K562 (cell line): ENCODE measurements around the gene PSMD9. TPM values are rescaled to one million over a fixed set of nuclear protein-coding genes. Genes with fewer than 3 reads are reported as not detected.

Experiments
- ATAC-seq: fragments of 200-7000 bp; cut with Tn5 transposase; 3 replicates; pipeline ENCODE4 v1.9.1; 2020; ENCODE audit warnings: moderate library complexity
- BruUV-seq: library from RNA; stranded (reverse); fragments of 400-500 nt; replicated peaks from 2 replicates; lab custom pipeline; 2021; lab: Mats Ljungman, UMichigan
- CTCF ChIA-PET: fragments of 300-600 bp; formaldehyde crosslinking; extraction: SDS; loops from one replicate; lab custom pipeline; 2021; ENCODE audit warnings: low intra/inter-chr PET ratio; lab: Yijun Ruan, JAX
- POLR2A ChIA-PET: fragments of 300-600, 350-650 bp; sonication (Branson Sonifier 250); formaldehyde crosslinking; extraction: SDS; loops from one replicate; lab custom pipeline; 2021; ENCODE audit warnings: antibody characterized with exemption, inconsistent platforms; lab: Yijun Ruan, JAX
- DNase-seq, 4 experiments: peaks; one replicate each; pipeline versions ENCODE4 v3.0.0 to v3.0.0-alpha.2; 2011 to 2018; ENCODE audit warnings: low spot score in 3 of 4, mixed read lengths in 3 of 4; ENCODE audit errors: extremely low read depth in 1 of 4
- FAIRE-seq: peaks from 2 replicates; lab custom pipeline; 2011; peaks lifted over from hg19 to GRCh38; lab: Jason Lieb, UNC
- H2AFZ ChIP-seq: 2 replicates; pipeline ENCODE4 v1.6.0; 2011; ENCODE audit warnings: low read depth, low read length, control low read depth, inconsistent platforms
- H3K27ac ChIP-seq: fragments of 200-600 bp; 3 replicates; pipeline ENCODE4 v1.8.0; 2011; ENCODE audit warnings: low read depth, mild to moderate bottlenecking, control low read depth, inconsistent platforms, low read length, moderate library complexity, mixed read lengths; ENCODE audit errors: extremely low read depth
- H3K27me3 ChIP-seq, 2 experiments: fragments of 300-600 bp in 1 of 2; 2 replicates in 1 of 2; 3 replicates in 1 of 2; pipeline versions ENCODE4 v1.6.0 to v1.8.0; 2011; ENCODE audit warnings: inconsistent platforms in 2 of 2, low read length in 2 of 2, mild to moderate bottlenecking in 1 of 2, mixed read lengths in 1 of 2, moderate library complexity in 1 of 2; ENCODE audit not compliant: control insufficient read depth in 2 of 2, insufficient read depth in 2 of 2
- H3K36me3 ChIP-seq: fragments of 300-600 bp; 3 replicates; pipeline ENCODE4 v1.8.0; 2011; ENCODE audit warnings: mild to moderate bottlenecking, low read length, inconsistent platforms; ENCODE audit not compliant: control insufficient read depth, insufficient read depth
- H3K4me1 ChIP-seq, 2 experiments: fragments of 200-600 bp in 1 of 2; replicated peaks in 1 of 2; 2 replicates in 1 of 2; 3 replicates in 1 of 2; pipeline versions ENCODE4 v1.5.1 to v1.8.0; 2011; ENCODE audit warnings: inconsistent platforms in 2 of 2, low read length in 2 of 2, mild to moderate bottlenecking in 1 of 2, mixed read lengths in 1 of 2, moderate library complexity in 1 of 2; ENCODE audit not compliant: control insufficient read depth in 2 of 2, insufficient read depth in 2 of 2
- H3K4me2 ChIP-seq: 2 replicates; pipeline ENCODE4 v1.6.1; 2011; ENCODE audit warnings: low read length, control low read depth, inconsistent platforms, mixed read lengths; ENCODE audit not compliant: insufficient read depth
- H3K4me3 ChIP-seq: fragments of 200-600 bp; sonication (generic), shearing (Covaris generic); 2 replicates; pipeline ENCODE4 v1.5.1; 2016; ENCODE audit warnings: control low read depth, inconsistent platforms
- H3K79me2 ChIP-seq: fragments of 200-600 bp; 3 replicates; pipeline ENCODE4 v1.8.0; 2011; ENCODE audit warnings: low read length, inconsistent platforms; ENCODE audit not compliant: control insufficient read depth, insufficient read depth
- H3K9ac ChIP-seq, 2 experiments: 2 replicates each; pipeline versions ENCODE4 v1.6.0 to v1.6.1; 2011; ENCODE audit warnings: low read depth in 2 of 2, low read length in 2 of 2, control low read depth in 1 of 2, inconsistent platforms in 1 of 2, mild to moderate bottlenecking in 1 of 2, mixed read lengths in 1 of 2; ENCODE audit not compliant: insufficient read depth in 1 of 2
- H3K9me1 ChIP-seq: one replicate; pipeline ENCODE4 v1.6.0; 2011; ENCODE audit warnings: inconsistent platforms, mild to moderate bottlenecking, low read length, moderate library complexity; ENCODE audit not compliant: control insufficient read depth, insufficient read depth
- H3K9me3 ChIP-seq: replicated peaks from 2 replicates; pipeline ENCODE4 v1.5.1; 2011; ENCODE audit warnings: low read depth, low read length, inconsistent platforms; ENCODE audit not compliant: control insufficient read depth, insufficient read depth
- H4K20me1 ChIP-seq: replicated peaks from 2 replicates; pipeline ENCODE4 v1.6.1; 2011; ENCODE audit warnings: low read length, inconsistent platforms, mixed read lengths; ENCODE audit not compliant: control insufficient read depth, insufficient read depth
- E2F5 ChIP-seq: sonication (generic); formaldehyde crosslinking; IDR thresholded peaks from 2 replicates; pipeline ENCODE4 v1.8.0; 2022; ENCODE audit warnings: mild to moderate bottlenecking, missing genetic modification reagents
- FOXK2 ChIP-seq, 2 experiments: fragments of 450-650 bp; IDR thresholded peaks in 1 of 2; conservative IDR thresholded peaks in 1 of 2; 2 replicates each; pipeline ENCODE4 v1.6.1; 2016; ENCODE audit warnings: low read depth in 2 of 2, mild to moderate bottlenecking in 1 of 2
- PHF20 ChIP-seq: fragments of 450-650 bp; IDR thresholded peaks from 2 replicates; pipeline ENCODE4 v1.6.1; 2018; ENCODE audit not compliant: partially characterized antibody
- PREB ChIP-seq: sonication (generic); formaldehyde crosslinking; IDR thresholded peaks from 2 replicates; pipeline ENCODE4 v1.8.1; 2023; ENCODE audit warnings: mild to moderate bottlenecking, missing genetic modification reagents
- SRSF1 ChIP-seq: fragments of 200-400 bp; formaldehyde crosslinking; IDR thresholded peaks from 2 replicates; pipeline ENCODE4 v1.6.1; 2017; ENCODE audit warnings: mild to moderate bottlenecking, low read depth, low read length, moderate library complexity
- ZBTB2 ChIP-seq: fragments of 450-650 bp; IDR thresholded peaks from 2 replicates; pipeline ENCODE4 v1.6.1; 2016; ENCODE audit warnings: antibody characterized with exemption
- WGBS: fragments of 100-300 bp; shearing (Covaris generic); methylation state at CpG from one replicate; pipeline ENCODE4 v1.1.6; 2016; ENCODE audit warnings: low coverage, mixed read lengths; ENCODE audit not compliant: insufficient coverage; ENCODE audit errors: missing lambda C conversion rate; 5-methylcytosine and 5-hydroxymethylcytosine counted together
- in situ Hi-C: fragments of 300-500 bp; cut with MboI; formaldehyde crosslinking; loops from 4 replicates; pipeline ENCODE4 v1.15.0; 2018; ENCODE audit warnings: inconsistent platforms, mixed read lengths
- intact Hi-C: fragments of 100-400 bp; cut with micrococcal nuclease; formaldehyde crosslinking; loops from 2 replicates; pipeline ENCODE4 v1.14.2; 2022
- polyA plus RNA-seq, 8 experiments: library from polyadenylated mRNA; depleted of rRNA in 4 of 8; stranded (reverse) in 5 of 8; unstranded in 3 of 8; fragments of >200 nt; fragmentation: Nextera tagmentation in 2 of 8; fragmentation: Illumina TruSeq in 1 of 8; extraction: Ambion mirVana in 2 of 8; extraction: Trizol in 1 of 8; gene quantifications; 2 replicates each; pipeline versions ENCODE4 v1.2.1 to v1.2.3, GENCODE V29; 2011 to 2014; ENCODE audit warnings: inconsistent platforms in 1 of 8, missing spikeins in 1 of 8
- total RNA-seq, 7 experiments: library from RNA; depleted of rRNA in 6 of 7; stranded (reverse); fragments of >200 nt in 6 of 7; fragmentation: Illumina TruSeq in 2 of 7; extraction: Trizol in 2 of 7; gene quantifications; 2 replicates each; pipeline versions ENCODE4 v1.2.1 to v1.2.3, GENCODE V29; 2011 to 2021; ENCODE audit warnings: low replicate concordance in 1 of 7
- TF ChIP-seq, protein P1 (sequence below): IDR thresholded peaks from 3 replicates; pipeline ENCODE4 v1.6.1; 2011; ENCODE audit warnings: borderline replicate concordance, mild to moderate bottlenecking; ENCODE audit not compliant: insufficient read length, insufficient read depth
- TF ChIP-seq, protein P2 (sequence below): fragments of 250-450 bp; sonication (Bioruptor Pico); IDR thresholded peaks from 2 replicates; pipeline ENCODE4 v1.4.0; 2020

Gene PSMD9
- total and polyA plus RNA-seq, 9 of the 15 experiments (the other 6 are each of a cell fraction or from before 2014, with no cell fraction given): 12.2 to 143 (median 61.3) TPM

DNA sequence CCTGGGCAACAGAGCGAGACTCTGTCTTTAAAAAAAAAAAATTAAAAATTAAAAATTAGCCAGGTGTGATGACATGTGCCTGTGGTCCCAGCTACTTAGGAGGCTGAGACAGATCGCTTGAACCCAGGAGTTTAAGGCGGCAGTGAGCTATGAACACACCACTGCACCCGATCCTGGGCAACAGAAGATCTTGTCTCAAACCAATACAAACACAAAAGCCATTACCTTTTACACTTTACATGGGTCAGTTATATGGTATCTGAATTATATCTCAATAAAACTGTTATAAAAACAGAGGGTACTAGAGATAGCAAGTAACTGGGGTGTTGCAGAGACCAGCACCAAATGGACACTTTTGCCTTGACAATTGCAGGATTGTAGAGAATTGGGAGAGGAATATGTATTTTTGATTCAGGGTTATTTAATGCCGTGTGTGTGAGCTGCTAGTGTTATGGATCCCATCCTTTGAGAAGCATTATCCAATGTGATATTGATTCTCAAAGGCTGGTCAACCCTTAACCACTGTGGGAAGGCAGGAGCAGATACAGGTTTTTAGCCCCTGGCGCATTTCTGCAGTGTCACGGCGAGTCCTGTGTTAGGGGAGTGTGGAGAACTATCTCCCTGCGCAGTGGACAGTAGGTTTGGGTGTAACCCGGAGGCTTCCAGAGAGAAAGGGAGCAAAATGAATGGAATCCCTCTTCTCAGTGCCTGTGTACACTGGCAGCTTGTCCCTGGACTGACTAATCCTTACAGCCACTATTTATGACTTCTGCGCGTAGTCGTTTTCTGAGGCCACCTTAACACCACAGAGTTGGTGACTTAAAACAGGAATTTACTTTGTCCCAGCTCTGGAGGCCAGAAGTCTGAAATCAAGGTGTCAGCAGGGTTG is 4.3 kb downstream of the PSMD9 start:
- Histone ChIP-seq H3K36me3 (peaks cover 49% of the 10 kb centered on the region), H3K27me3 (no peaks in the 10 kb centered on the region), H3K9me3 (no peaks in the 10 kb centered on the region), H3K4me1 (peaks cover 29 to 34% of the 10 kb centered on the region in 2 experiments), H3K9me1 (no peaks in the 10 kb centered on the region), H3K4me3 (peak overlapping the region; percentile 0; the same call in 1 of the 2 replicates), H3K9ac (peak overlapping the region; percentile 55 to 71), H3K79me2 (peaks cover 63% of the 10 kb centered on the region), H4K20me1 (no peaks in the 10 kb centered on the region), H3K27ac (peak overlapping the region; percentile 73), H2AFZ (peak overlapping the region; percentile 41; the same call in 1 of the 2 replicates), H3K4me2 (peak overlapping the region; percentile 74)
- ChIA-PET POLR2A (interaction anchor here (0.7 to 2.0 kb wide), 11 partner anchors 9 to 724 kb away, joined by 3 to 11 read pairs (median 4); partner anchors contain the start of gene CFAP251), CTCF (interaction anchor here (1.1 kb wide), 1 partner anchor 98 kb away, joined by 4 read pairs; no protein-coding TSS in a partner anchor)
- peak in 3 of 4 experiments; percentile 28 to 90 (median 87) for DNase-seq
- intact Hi-C loops (no loop called here), in situ Hi-C loops (no loop called here)
- peak; percentile 91 for FAIRE-seq
- WGBS: 15% methylated on average over 13 of the region's 13 CpGs
- no TSS peak for BruUV-seq
- peak; percentile 82 for ATAC-seq
- TF ChIP-seq ZBTB2: no peak; the same call in 1 of the 2 replicates
- TF ChIP-seq FOXK2 (conservative IDR thresholded peaks at IDR 0.05 in 1 of 2, IDR thresholded peaks at IDR 0.05 in 1 of 2; ENCODE audit: low read depth in 2 of 2): peak; percentile 31 to 53; a peak in 2 of 4 replicates
- TF ChIP-seq, protein P1, sequence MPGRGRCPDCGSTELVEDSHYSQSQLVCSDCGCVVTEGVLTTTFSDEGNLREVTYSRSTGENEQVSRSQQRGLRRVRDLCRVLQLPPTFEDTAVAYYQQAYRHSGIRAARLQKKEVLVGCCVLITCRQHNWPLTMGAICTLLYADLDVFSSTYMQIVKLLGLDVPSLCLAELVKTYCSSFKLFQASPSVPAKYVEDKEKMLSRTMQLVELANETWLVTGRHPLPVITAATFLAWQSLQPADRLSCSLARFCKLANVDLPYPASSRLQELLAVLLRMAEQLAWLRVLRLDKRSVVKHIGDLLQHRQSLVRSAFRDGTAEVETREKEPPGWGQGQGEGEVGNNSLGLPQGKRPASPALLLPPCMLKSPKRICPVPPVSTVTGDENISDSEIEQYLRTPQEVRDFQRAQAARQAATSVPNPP: no peak
- TF ChIP-seq, protein P2, sequence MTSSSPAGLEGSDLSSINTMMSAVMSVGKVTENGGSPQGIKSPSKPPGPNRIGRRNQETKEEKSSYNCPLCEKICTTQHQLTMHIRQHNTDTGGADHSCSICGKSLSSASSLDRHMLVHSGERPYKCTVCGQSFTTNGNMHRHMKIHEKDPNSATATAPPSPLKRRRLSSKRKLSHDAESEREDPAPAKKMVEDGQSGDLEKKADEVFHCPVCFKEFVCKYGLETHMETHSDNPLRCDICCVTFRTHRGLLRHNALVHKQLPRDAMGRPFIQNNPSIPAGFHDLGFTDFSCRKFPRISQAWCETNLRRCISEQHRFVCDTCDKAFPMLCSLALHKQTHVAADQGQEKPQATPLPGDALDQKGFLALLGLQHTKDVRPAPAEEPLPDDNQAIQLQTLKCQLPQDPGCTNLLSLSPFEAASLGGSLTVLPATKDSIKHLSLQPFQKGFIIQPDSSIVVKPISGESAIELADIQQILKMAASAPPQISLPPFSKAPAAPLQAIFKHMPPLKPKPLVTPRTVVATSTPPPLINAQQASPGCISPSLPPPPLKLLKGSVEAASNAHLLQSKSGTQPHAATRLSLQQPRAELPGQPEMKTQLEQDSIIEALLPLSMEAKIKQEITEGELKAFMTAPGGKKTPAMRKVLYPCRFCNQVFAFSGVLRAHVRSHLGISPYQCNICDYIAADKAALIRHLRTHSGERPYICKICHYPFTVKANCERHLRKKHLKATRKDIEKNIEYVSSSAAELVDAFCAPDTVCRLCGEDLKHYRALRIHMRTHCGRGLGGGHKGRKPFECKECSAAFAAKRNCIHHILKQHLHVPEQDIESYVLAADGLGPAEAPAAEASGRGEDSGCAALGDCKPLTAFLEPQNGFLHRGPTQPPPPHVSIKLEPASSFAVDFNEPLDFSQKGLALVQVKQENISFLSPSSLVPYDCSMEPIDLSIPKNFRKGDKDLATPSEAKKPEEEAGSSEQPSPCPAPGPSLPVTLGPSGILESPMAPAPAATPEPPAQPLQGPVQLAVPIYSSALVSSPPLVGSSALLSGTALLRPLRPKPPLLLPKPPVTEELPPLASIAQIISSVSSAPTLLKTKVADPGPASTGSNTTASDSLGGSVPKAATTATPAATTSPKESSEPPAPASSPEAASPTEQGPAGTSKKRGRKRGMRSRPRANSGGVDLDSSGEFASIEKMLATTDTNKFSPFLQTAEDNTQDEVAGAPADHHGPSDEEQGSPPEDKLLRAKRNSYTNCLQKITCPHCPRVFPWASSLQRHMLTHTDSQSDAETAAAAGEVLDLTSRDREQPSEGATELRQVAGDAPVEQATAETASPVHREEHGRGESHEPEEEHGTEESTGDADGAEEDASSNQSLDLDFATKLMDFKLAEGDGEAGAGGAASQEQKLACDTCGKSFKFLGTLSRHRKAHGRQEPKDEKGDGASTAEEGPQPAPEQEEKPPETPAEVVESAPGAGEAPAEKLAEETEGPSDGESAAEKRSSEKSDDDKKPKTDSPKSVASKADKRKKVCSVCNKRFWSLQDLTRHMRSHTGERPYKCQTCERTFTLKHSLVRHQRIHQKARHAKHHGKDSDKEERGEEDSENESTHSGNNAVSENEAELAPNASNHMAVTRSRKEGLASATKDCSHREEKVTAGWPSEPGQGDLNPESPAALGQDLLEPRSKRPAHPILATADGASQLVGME: no peak
- no peak for TF ChIP-seq SRSF1
- no peak for TF ChIP-seq PREB (CRISPR knock-in tag)
- TF ChIP-seq E2F5: no peak
- peak; percentile 33 for TF ChIP-seq PHF20
